Esophagus muscularis mucosa (tissue), 4 donors: ENCODE results near the gene GFOD1. TPM values are rescaled to one million over a fixed set of nuclear protein-coding genes. Genes with fewer than 3 reads are reported as not detected.

ENCODE experiments used
- DNase-seq: peaks from one replicate; pipeline ENCODE4 v3.0.0-alpha.2; 2017; ENCODE audit errors: extremely low spot score
- H3K27ac ChIP-seq, 4 donors: fragments of 200-600 bp; sonication (generic); replicated peaks in 1 of 4; 1 replicate in 3 of 4; 2 replicates in 1 of 4; pipeline ENCODE4 v1.5.1; 2016 to 2019; ENCODE audit warnings: mild to moderate bottlenecking in 1 of 4
- H3K27me3 ChIP-seq, 4 donors: fragments of 200-600 bp; sonication (generic); one replicate each; pipeline versions ENCODE4 v1.5.1 to v1.6.0; 2016 to 2019
- H3K36me3 ChIP-seq, 4 donors: fragments of 200-600 bp; sonication (generic); one replicate each; pipeline ENCODE4 v1.5.1; 2016 to 2019
- H3K4me1 ChIP-seq, 4 donors: fragments of 200-600 bp; sonication (generic); one replicate each; pipeline ENCODE4 v1.5.1; 2016 to 2019
- H3K4me3 ChIP-seq, 4 donors: fragments of 200-600 bp; sonication (generic); 1 replicate in 2 of 4; 2 replicates in 2 of 4; pipeline ENCODE4 v1.5.1; 2016 to 2019; ENCODE audit warnings: mild to moderate bottlenecking in 4 of 4, moderate library complexity in 1 of 4
- H3K9me3 ChIP-seq, 4 donors: fragments of 200-600 bp; sonication (generic); 1 replicate in 3 of 4; 2 replicates in 1 of 4; pipeline ENCODE4 v1.5.1; 2016 to 2019
- EP300 ChIP-seq: sonication (generic); formaldehyde crosslinking; IDR thresholded peaks from one replicate; pipeline ENCODE4 v1.6.1; 2017; ENCODE audit warnings: antibody characterized with exemption
- POLR2A ChIP-seq: fragments of 450-650 bp; IDR thresholded peaks from one replicate; pipeline ENCODE4 v1.6.1; 2017; ENCODE audit warnings: antibody characterized with exemption, moderate library complexity, mild to moderate bottlenecking, low read depth
- POLR2AphosphoS5 ChIP-seq, 2 donors: sonication (generic); formaldehyde crosslinking; IDR thresholded peaks; one replicate each; pipeline ENCODE4 v1.6.1; 2017; ENCODE audit warnings: antibody characterized with exemption in 2 of 2
- WGBS: methylation state at CpG from one replicate; pipeline ENCODE4 v1.1.5; 2018; 5-methylcytosine and 5-hydroxymethylcytosine counted together
- intact Hi-C: fragments of 100-400 bp; cut with DNase I; formaldehyde crosslinking; loops from one replicate; pipeline ENCODE4 v1.15.1; 2023
- total RNA-seq, 4 donors: library from RNA; depleted of rRNA; stranded (reverse); fragments of >200 nt; gene quantifications; one replicate each; pipeline versions ENCODE4 v1.1.0 to v1.2.1, GENCODE V29; 2016
- TF ChIP-seq, protein P1 (sequence below), 3 experiments: fragments of 200-600 bp in 2 of 3; fragments of 450-650 bp in 1 of 3; sonication (generic) in 2 of 3; IDR thresholded peaks; one replicate each; pipeline ENCODE4 v1.5.1; 2017 to 2019; ENCODE audit warnings: antibody characterized with exemption in 3 of 3, mild to moderate bottlenecking in 2 of 3, moderate library complexity in 1 of 3

Gene GFOD1
- total RNA-seq, 4 donors from 2014 or later, result 21.7 to 34.5 (median 25.8) TPM

GRCh38 chr6:13455552-13455966 is 31.8 kb downstream of the GFOD1 start:
- WGBS, result 53% methylated on average over 5 of the region's 5 CpGs
- intact Hi-C loops, result no loop called here
- peak overlapping the region in 2 of 4 donors; percentile 74 to 83 for H3K27ac ChIP-seq

GRCh38 chr6:13454286-13455221 is 32.8 kb downstream of the GFOD1 start:
- peak overlapping the region; percentile 28 to 83 (median 52) for H3K27ac ChIP-seq
- DNase-seq, result no peak

More at GRCh38 chr6:13455552-13455966, 31.8 kb downstream of the GFOD1 start:
- no peak for DNase-seq
- H3K27me3 ChIP-seq, result no peaks in the 10 kb centered on the region
- peaks cover 0 to 24% (median 3%) of the 10 kb centered on the region in 4 donors for H3K36me3 ChIP-seq
- H3K4me1 ChIP-seq, result peaks cover 51 to 74% (median 70%) of the 10 kb centered on the region in 4 donors
- TF ChIP-seq, protein P1, sequence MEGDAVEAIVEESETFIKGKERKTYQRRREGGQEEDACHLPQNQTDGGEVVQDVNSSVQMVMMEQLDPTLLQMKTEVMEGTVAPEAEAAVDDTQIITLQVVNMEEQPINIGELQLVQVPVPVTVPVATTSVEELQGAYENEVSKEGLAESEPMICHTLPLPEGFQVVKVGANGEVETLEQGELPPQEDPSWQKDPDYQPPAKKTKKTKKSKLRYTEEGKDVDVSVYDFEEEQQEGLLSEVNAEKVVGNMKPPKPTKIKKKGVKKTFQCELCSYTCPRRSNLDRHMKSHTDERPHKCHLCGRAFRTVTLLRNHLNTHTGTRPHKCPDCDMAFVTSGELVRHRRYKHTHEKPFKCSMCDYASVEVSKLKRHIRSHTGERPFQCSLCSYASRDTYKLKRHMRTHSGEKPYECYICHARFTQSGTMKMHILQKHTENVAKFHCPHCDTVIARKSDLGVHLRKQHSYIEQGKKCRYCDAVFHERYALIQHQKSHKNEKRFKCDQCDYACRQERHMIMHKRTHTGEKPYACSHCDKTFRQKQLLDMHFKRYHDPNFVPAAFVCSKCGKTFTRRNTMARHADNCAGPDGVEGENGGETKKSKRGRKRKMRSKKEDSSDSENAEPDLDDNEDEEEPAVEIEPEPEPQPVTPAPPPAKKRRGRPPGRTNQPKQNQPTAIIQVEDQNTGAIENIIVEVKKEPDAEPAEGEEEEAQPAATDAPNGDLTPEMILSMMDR (IDR thresholded peaks at IDR 0.05), result no peak
- TF ChIP-seq POLR2AphosphoS5 (IDR thresholded peaks at IDR 0.05) (no peak), EP300 (no peak), POLR2A (no peak)
- no peak overlapping the region for H3K4me3 ChIP-seq
- no peaks in the 10 kb centered on the region for H3K9me3 ChIP-seq

GRCh38 chr6:13453771-13454251 is 33.6 kb downstream of the GFOD1 start:
- Histone ChIP-seq H3K27ac (peak overlapping the region; percentile 28 to 83 (median 52)), H3K36me3 (peaks cover 0 to 28% (median 3%) of the 10 kb centered on the region in 4 donors), H3K4me1 (peaks cover 65 to 92% (median 87%) of the 10 kb centered on the region in 4 donors), H3K27me3 (no peaks in the 10 kb centered on the region), H3K9me3 (no peaks in the 10 kb centered on the region), H3K4me3 (no peak overlapping the region)
- no peak for DNase-seq
- WGBS, result 89% methylated on average over 1 of the region's 2 CpGs
- TF ChIP-seq POLR2AphosphoS5 (IDR thresholded peaks at IDR 0.05) (peak; percentile 9 to 18), EP300 (no peak), POLR2A (no peak)
- TF ChIP-seq, protein P1 (IDR thresholded peaks at IDR 0.05), result no peak
- intact Hi-C loops, result no loop called here

More at GRCh38 chr6:13454286-13455221, 32.8 kb downstream of the GFOD1 start:
- peaks cover 0 to 28% (median 3%) of the 10 kb centered on the region in 4 donors for H3K36me3 ChIP-seq
- H3K27me3 ChIP-seq, result no peaks in the 10 kb centered on the region
- WGBS, result 57% methylated on average over 11 of the region's 11 CpGs
- TF ChIP-seq POLR2AphosphoS5 (IDR thresholded peaks at IDR 0.05) (peak in 1 of 2 donors; percentile 12), EP300 (no peak), POLR2A (no peak)
- TF ChIP-seq, protein P1 (IDR thresholded peaks at IDR 0.05), result no peak
- H3K9me3 ChIP-seq, result no peaks in the 10 kb centered on the region
- no peak overlapping the region for H3K4me3 ChIP-seq
- peaks cover 59 to 84% (median 80%) of the 10 kb centered on the region in 4 donors for H3K4me1 ChIP-seq
- intact Hi-C loops, result no loop called here

GRCh38 chr6:13453153-13453552 is 34.2 kb downstream of the GFOD1 start:
- Histone ChIP-seq H3K9me3 (no peaks in the 10 kb centered on the region), H3K4me1 (peaks cover 70 to 96% (median 93%) of the 10 kb centered on the region in 4 donors), H3K27me3 (no peaks in the 10 kb centered on the region), H3K27ac (peak overlapping the region; percentile 30 to 83 (median 63)), H3K4me3 (no peak overlapping the region), H3K36me3 (peaks cover 0 to 28% (median 3%) of the 10 kb centered on the region in 4 donors)
- TF ChIP-seq EP300, result no peak
- TF ChIP-seq, protein P1 (IDR thresholded peaks at IDR 0.05), result no peak
- TF ChIP-seq POLR2A, result no peak
- TF ChIP-seq POLR2AphosphoS5 (IDR thresholded peaks at IDR 0.05), result no peak
- intact Hi-C loops, result no loop called here
- 92% methylated on average over 4 of the region's 4 CpGs for WGBS
- no peak for DNase-seq
